H9 (cell line): ENCODE measurements around the gene ALAS1. TPM values are rescaled to one million over a fixed set of nuclear protein-coding genes. Genes with fewer than 3 reads are reported as not detected.

Experiments used
- DNase-seq: peaks from one replicate; pipeline ENCODE4 v3.0.0-alpha.2; 2017
- H2AFZ ChIP-seq: one replicate; pipeline ENCODE4 v1.6.1; 2013; ENCODE audit warnings: mild to moderate bottlenecking, low read length, control low read depth, moderate library complexity
- H2AK5ac ChIP-seq: 2 replicates; pipeline ENCODE4 v1.6.1; 2013; ENCODE audit warnings: low read length, control low read depth, mixed read lengths; ENCODE audit not compliant: insufficient read length
- H2BK120ac ChIP-seq: one replicate; pipeline ENCODE4 v1.6.1; 2013; ENCODE audit warnings: low read depth, mild to moderate bottlenecking, low read length, control low read depth, inconsistent platforms; ENCODE audit not compliant: poor library complexity, severe bottlenecking
- H2BK12ac ChIP-seq: 2 replicates; pipeline ENCODE4 v1.6.1; 2013; ENCODE audit warnings: low read length, control low read depth, mixed read lengths, low read depth; ENCODE audit not compliant: insufficient read length
- H2BK15ac ChIP-seq: 2 replicates; pipeline ENCODE4 v1.6.1; 2013; ENCODE audit warnings: low read depth, low read length, control low read depth
- H2BK20ac ChIP-seq: one replicate; pipeline ENCODE4 v1.6.1; 2013; ENCODE audit warnings: low read depth, mild to moderate bottlenecking, low read length, control low read depth, inconsistent platforms; ENCODE audit not compliant: poor library complexity, severe bottlenecking
- H2BK5ac ChIP-seq: 2 replicates; pipeline ENCODE4 v1.6.1; 2013; ENCODE audit warnings: low read length, control low read depth, mixed read lengths; ENCODE audit not compliant: insufficient read length
- H3K14ac ChIP-seq: 2 replicates; pipeline ENCODE4 v1.6.1; 2013; ENCODE audit warnings: low read length, control low read depth; ENCODE audit not compliant: insufficient read depth
- H3K18ac ChIP-seq: 2 replicates; pipeline ENCODE4 v1.6.1; 2013; ENCODE audit warnings: low read depth, mild to moderate bottlenecking, mixed read lengths, low read length, control low read depth; ENCODE audit not compliant: insufficient read length
- H3K23ac ChIP-seq: 2 replicates; pipeline ENCODE4 v1.6.1; 2013; ENCODE audit warnings: low read length, control low read depth, mixed read lengths, low read depth; ENCODE audit not compliant: insufficient read length
- H3K23me2 ChIP-seq: 2 replicates; pipeline ENCODE4 v1.6.1; 2013; ENCODE audit warnings: low read depth, mild to moderate bottlenecking, mixed read lengths, low read length, control low read depth; ENCODE audit not compliant: insufficient read length, poor library complexity, severe bottlenecking
- H3K27ac ChIP-seq: 2 replicates; pipeline ENCODE4 v1.5.1; 2013; ENCODE audit warnings: low read length, control low read depth, mixed read lengths, low read depth; ENCODE audit not compliant: insufficient read length
- H3K27me3 ChIP-seq: 2 replicates; pipeline ENCODE4 v1.6.1; 2013; ENCODE audit warnings: low read length, control low read depth, inconsistent platforms; ENCODE audit not compliant: insufficient read depth
- H3K4ac ChIP-seq: 2 replicates; pipeline ENCODE4 v1.6.1; 2013; ENCODE audit warnings: low read depth, mild to moderate bottlenecking, control low read depth, inconsistent platforms, low read length, moderate library complexity
- H3K4me1 ChIP-seq: 2 replicates; pipeline ENCODE4 v1.6.1; 2013; ENCODE audit warnings: low read length, control low read depth, inconsistent platforms; ENCODE audit not compliant: insufficient read depth
- H3K4me2 ChIP-seq: 2 replicates; pipeline ENCODE4 v1.6.1; 2013; ENCODE audit warnings: low read length, control low read depth, mixed read lengths; ENCODE audit not compliant: insufficient read length, insufficient read depth
- H3K56ac ChIP-seq: 2 replicates; pipeline ENCODE4 v1.6.1; 2013; ENCODE audit warnings: low read depth, mild to moderate bottlenecking, mixed read lengths, low read length, control low read depth; ENCODE audit not compliant: insufficient read length
- H3K79me1 ChIP-seq: 2 replicates; pipeline ENCODE4 v1.6.1; 2013; ENCODE audit warnings: low read depth, mild to moderate bottlenecking, moderate library complexity, low read length, control low read depth, inconsistent platforms; ENCODE audit not compliant: insufficient read depth, poor library complexity, severe bottlenecking
- H3K79me2 ChIP-seq: 2 replicates; pipeline ENCODE4 v1.6.1; 2013; ENCODE audit warnings: low read length, control low read depth, inconsistent platforms; ENCODE audit not compliant: insufficient read depth
- H3K9ac ChIP-seq: 2 replicates; pipeline ENCODE4 v1.6.1; 2013; ENCODE audit warnings: low read length, control low read depth, mixed read lengths; ENCODE audit not compliant: insufficient read length; ENCODE audit errors: extremely low read depth
- H3K9me3 ChIP-seq: one replicate; pipeline ENCODE4 v1.6.1; 2013; ENCODE audit warnings: low read depth, low read length, inconsistent platforms; ENCODE audit not compliant: control insufficient read depth
- H3T11ph ChIP-seq: one replicate; pipeline ENCODE4 v1.6.1; 2013; ENCODE audit warnings: mild to moderate bottlenecking, low read length, control low read depth, inconsistent platforms
- H4K20me1 ChIP-seq: one replicate; pipeline ENCODE4 v1.6.1; 2013; ENCODE audit not compliant: control insufficient read depth, insufficient read length, insufficient read depth
- H4K5ac ChIP-seq: 2 replicates; pipeline ENCODE4 v1.6.1; 2013; ENCODE audit warnings: low read depth, mild to moderate bottlenecking, mixed read lengths, low read length, control low read depth; ENCODE audit not compliant: insufficient read length
- H4K8ac ChIP-seq: replicated peaks from 2 replicates; pipeline ENCODE4 v1.6.1; 2013; ENCODE audit warnings: low read length, control low read depth, mixed read lengths, low read depth; ENCODE audit not compliant: insufficient read length
- H4K91ac ChIP-seq: 2 replicates; pipeline ENCODE4 v1.6.1; 2013; ENCODE audit warnings: low read depth, mild to moderate bottlenecking, moderate library complexity, mixed read lengths, low read length, control low read depth; ENCODE audit not compliant: insufficient read length
- H3K27ac Mint-ChIP-seq, 3 experiments: 2 replicates in 2 of 3; 3 replicates in 1 of 3; pipeline ENCODE4 v1.8.0; 2020 to 2021; ENCODE audit warnings: mixed read lengths in 3 of 3, mild to moderate bottlenecking in 1 of 3, moderate library complexity in 1 of 3
- H3K27me3 Mint-ChIP-seq: 2 replicates; pipeline ENCODE4 v1.8.0; 2021; ENCODE audit warnings: low read depth, mild to moderate bottlenecking, moderate library complexity, mixed read lengths
- H3K36me3 Mint-ChIP-seq, 3 experiments: 2 replicates in 2 of 3; 3 replicates in 1 of 3; pipeline ENCODE4 v1.8.0; 2020 to 2021; ENCODE audit warnings: low read depth in 3 of 3, mixed read lengths in 3 of 3; ENCODE audit not compliant: insufficient read depth in 1 of 3
- H3K4me1 Mint-ChIP-seq, 2 experiments: 2 replicates each; pipeline ENCODE4 v1.8.0; 2020; ENCODE audit warnings: mixed read lengths in 2 of 2
- H3K4me3 Mint-ChIP-seq, 2 experiments: 2 replicates in 1 of 2; 3 replicates in 1 of 2; pipeline ENCODE4 v1.8.0; 2020 to 2021; ENCODE audit warnings: mild to moderate bottlenecking in 2 of 2, mixed read lengths in 2 of 2, moderate library complexity in 1 of 2
- H3K9me3 Mint-ChIP-seq, 2 experiments: 2 replicates in 1 of 2; 3 replicates in 1 of 2; pipeline ENCODE4 v1.8.0; 2020; ENCODE audit warnings: mild to moderate bottlenecking in 2 of 2, mixed read lengths in 2 of 2, moderate library complexity in 1 of 2
- CTCF ChIP-seq: fragments of 200-600 bp; sonication (generic); conservative IDR thresholded peaks from 3 replicates; pipeline ENCODE4 v1.8.0; 2021; ENCODE audit warnings: antibody characterized with exemption, mild to moderate bottlenecking
- WGBS: extraction: QIAGEN DNeasy Blood & Tissue Kit; methylation state at CpG from one replicate; pipeline ENCODE4 v1.1.7; 2013; ENCODE audit warnings: missing lambda C conversion rate, low lambda C conversion rate, mixed read lengths; ENCODE audit not compliant: insufficient read length; ENCODE audit errors: extremely low coverage; 5-methylcytosine and 5-hydroxymethylcytosine counted together
- total RNA-seq: library from RNA; stranded (reverse); gene quantifications from 2 replicates; pipeline ENCODE4 v1.2.1, GENCODE V29; 2021

Gene ALAS1
- total RNA-seq, 1 experiment from 2014 or later = 39.1 TPM

DNA sequence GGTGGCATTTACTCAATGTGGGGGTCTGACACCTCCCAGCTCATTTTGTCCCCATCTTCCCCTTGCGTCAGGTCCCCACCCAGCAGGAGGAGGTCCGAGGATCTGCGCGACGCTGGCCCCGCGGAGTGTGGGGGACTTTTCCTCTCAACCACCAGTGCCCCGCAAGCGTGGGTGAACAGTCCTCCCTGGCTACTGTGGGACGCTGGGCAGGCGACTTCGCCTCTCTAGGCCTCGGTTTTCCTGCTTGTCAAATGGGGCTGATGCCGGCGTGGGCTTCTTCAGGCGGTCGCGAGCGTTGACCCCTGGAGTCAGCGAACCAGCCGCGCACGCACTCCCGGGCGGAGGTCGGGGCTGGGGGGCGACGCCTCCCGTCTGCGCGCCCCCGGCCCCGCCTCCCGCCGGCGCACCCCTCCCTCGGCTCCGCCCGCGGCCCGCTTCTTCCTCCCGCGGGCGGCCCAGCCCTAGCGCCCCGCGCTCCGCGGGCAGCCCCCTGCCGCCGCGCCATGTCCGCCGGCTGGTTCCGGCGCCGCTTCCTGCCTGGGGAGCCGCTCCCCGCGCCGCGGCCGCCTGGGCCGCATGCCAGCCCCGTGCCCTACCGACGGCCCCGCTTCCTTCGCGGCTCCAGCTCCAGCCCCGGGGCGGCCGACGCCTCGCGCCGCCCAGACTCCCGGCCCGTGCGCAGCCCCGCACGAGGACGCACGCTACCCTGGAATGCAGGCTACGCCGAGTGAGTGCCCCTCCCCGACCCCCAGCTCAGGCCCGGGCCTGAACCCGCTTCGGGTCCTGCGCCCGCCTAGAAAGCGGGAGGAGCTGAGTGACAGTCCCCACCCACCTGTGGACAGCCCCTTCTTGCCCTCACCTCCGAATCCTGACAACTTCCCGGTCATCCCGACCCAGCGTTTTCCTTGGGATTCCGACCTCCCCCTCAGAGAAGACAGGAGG, 47.6 kb downstream of the ALAS1 start, which contains the start of gene PPM1M:
Gene PPM1M (plus strand): TSS at position 438 of the 942 bp plus-strand sequence. CDS start 66 bp downstream, at position 504.
- Mint-ChIP-seq H3K36me3 (peaks cover under 1 to 29% (median 5%) of the 10 kb centered on the region in 3 experiments; a peak in 5 of 7 replicates), H3K9me3 (peaks cover 0 to 5% of the 10 kb centered on the region in 2 experiments; a peak in 2 of 5 replicates), H3K4me3 (peak within 1 kb of the TSS; percentile 62 to 77), H3K4me1 (peaks cover 6 to 15% of the 10 kb centered on the region in 2 experiments), H3K27ac (no peak within 1 kb of the TSS), H3K27me3 (peaks cover 46% of the 10 kb centered on the region)
- no peak within 1 kb of the TSS for H2BK120ac ChIP-seq
- H4K8ac ChIP-seq = no peak within 1 kb of the TSS
- H4K5ac ChIP-seq = no peak within 1 kb of the TSS
- H3K56ac ChIP-seq = no peak within 1 kb of the TSS
- no peak within 1 kb of the TSS for H3K23ac ChIP-seq
- H3K4ac ChIP-seq = no peak within 1 kb of the TSS
- H3K79me2 ChIP-seq = no peaks in the 10 kb centered on the region
- H2BK12ac ChIP-seq = no peak within 1 kb of the TSS
- no peak within 1 kb of the TSS for H2BK15ac ChIP-seq
- H2AK5ac ChIP-seq = no peak within 1 kb of the TSS
- WGBS = no CpG with 5 or more reads among the region's 98 CpGs
- DNase-seq = peak; percentile 73
- no peak within 1 kb of the TSS for H3K9ac ChIP-seq
- TF ChIP-seq CTCF = no peak
- peak within 1 kb of the TSS; percentile 59 for H3K4me2 ChIP-seq
- H3K27me3 ChIP-seq = peaks cover 14% of the 10 kb centered on the region; the same call in 1 of the 2 replicates
- H4K20me1 ChIP-seq = no peaks in the 10 kb centered on the region
- H2BK20ac ChIP-seq = no peak within 1 kb of the TSS
- no peak within 1 kb of the TSS for H4K91ac ChIP-seq
- H3K23me2 ChIP-seq = peaks cover 3% of the 10 kb centered on the region
- H3K27ac ChIP-seq = no peak within 1 kb of the TSS
- H3K4me1 ChIP-seq = no peaks in the 10 kb centered on the region
- no peaks in the 10 kb centered on the region for H3K9me3 ChIP-seq
- H3K14ac ChIP-seq = no peak within 1 kb of the TSS; the same call in 1 of the 2 replicates
- no peak within 1 kb of the TSS for H2BK5ac ChIP-seq
- H3T11ph ChIP-seq = no peak within 1 kb of the TSS
- H3K18ac ChIP-seq = no peak within 1 kb of the TSS
- H3K79me1 ChIP-seq = no peaks in the 10 kb centered on the region
- no peak within 1 kb of the TSS for H2AFZ ChIP-seq
